OCI-LY7 (cell line): ENCODE measurements around the gene CD99.
"Not testable (repeated sequence)": the region's sequence is repeated elsewhere in the genome, so short reads cannot be mapped to it uniquely, and the experiment has no call there.

Experiments used
- EZH2phosphoT487 ChIP-seq: fragments of 200-600 bp; sonication (generic); IDR thresholded peaks from 2 replicates; pipeline ENCODE4 v1.6.1; 2018; ENCODE audit warnings: low read depth, borderline replicate concordance, mild to moderate bottlenecking, mixed run types, antibody characterized with exemption, low read length, moderate library complexity, mixed read lengths
- TF ChIP-seq, protein P1 (sequence below): fragments of 200-600 bp; sonication (generic); conservative IDR thresholded peaks from 2 replicates; pipeline ENCODE4 v1.5.1; 2014; ENCODE audit warnings: mild to moderate bottlenecking, antibody characterized with exemption, low read length, moderate library complexity, mixed read lengths

DNA sequence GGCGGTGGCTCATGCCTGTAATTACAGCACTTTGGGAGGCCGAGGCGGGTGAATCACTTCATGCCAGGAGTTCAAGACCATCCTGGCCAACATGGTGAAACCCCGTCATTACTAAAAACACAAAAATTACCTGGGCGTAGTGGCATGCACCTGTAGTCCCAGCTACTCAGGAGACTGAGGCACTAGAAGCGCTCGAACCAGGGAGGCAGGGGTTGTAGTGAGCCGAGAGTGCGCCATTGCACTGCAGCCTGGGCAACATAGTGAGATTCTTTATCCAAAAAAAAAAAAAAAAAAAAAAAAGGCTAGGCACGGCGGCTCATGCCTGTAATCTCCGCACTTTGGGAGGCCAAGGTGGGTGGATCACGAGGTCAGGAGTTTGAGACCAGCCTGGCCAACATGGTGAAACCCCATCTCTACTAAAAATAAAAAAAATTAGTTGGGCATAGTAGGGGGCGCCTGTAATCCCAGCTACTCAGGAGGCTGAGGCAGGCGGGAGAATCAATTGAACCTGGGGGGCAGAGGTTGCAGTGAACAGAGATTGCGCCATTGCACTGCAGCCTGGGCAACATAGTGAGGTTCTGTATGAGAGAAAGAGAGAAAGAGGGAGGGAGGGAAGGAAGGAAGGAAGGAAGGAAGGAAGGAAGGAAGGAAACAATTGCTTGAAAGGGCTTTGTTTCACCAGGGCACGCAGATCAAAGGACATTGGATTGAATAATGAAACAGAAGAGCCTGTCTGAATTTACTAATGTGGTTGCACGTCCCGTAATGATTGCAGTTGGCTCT is 73.9 kb downstream of the CD99 start:
- not testable (repeated sequence) for TF ChIP-seq EZH2phosphoT487
- TF ChIP-seq, protein P1, sequence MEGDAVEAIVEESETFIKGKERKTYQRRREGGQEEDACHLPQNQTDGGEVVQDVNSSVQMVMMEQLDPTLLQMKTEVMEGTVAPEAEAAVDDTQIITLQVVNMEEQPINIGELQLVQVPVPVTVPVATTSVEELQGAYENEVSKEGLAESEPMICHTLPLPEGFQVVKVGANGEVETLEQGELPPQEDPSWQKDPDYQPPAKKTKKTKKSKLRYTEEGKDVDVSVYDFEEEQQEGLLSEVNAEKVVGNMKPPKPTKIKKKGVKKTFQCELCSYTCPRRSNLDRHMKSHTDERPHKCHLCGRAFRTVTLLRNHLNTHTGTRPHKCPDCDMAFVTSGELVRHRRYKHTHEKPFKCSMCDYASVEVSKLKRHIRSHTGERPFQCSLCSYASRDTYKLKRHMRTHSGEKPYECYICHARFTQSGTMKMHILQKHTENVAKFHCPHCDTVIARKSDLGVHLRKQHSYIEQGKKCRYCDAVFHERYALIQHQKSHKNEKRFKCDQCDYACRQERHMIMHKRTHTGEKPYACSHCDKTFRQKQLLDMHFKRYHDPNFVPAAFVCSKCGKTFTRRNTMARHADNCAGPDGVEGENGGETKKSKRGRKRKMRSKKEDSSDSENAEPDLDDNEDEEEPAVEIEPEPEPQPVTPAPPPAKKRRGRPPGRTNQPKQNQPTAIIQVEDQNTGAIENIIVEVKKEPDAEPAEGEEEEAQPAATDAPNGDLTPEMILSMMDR = not testable (repeated sequence)
